Astrocyte (in vitro differentiated cells and primary cell): ENCODE measurements around the gene RIPOR3. TPM values are rescaled to one million over a fixed set of nuclear protein-coding genes. Genes with fewer than 3 reads are reported as not detected.
"Not testable (repeated sequence)": the region's sequence is repeated elsewhere in the genome, so short reads cannot be mapped to it uniquely, and the experiment has no call there.

Source experiments
- DNase-seq: peaks from one replicate; pipeline ENCODE4 v3.0.0-alpha.2; 2010; ENCODE audit warnings: low read depth
- FAIRE-seq: peaks from 2 replicates; lab custom pipeline; 2011; peaks lifted over from hg19 to GRCh38; lab: Jason Lieb, UNC
- H2AFZ ChIP-seq: 2 replicates; pipeline ENCODE4 v1.6.0; 2012; ENCODE audit warnings: low read depth, low read length, inconsistent platforms
- H3K27ac ChIP-seq: 2 replicates; pipeline ENCODE4 v1.5.1; 2011; ENCODE audit warnings: low read depth, low read length, inconsistent platforms
- H3K27me3 ChIP-seq: 2 replicates; pipeline ENCODE4 v1.6.0; 2011; ENCODE audit warnings: low read length, inconsistent platforms; ENCODE audit not compliant: insufficient read depth
- H3K36me3 ChIP-seq: 2 replicates; pipeline ENCODE4 v1.5.1; 2011; ENCODE audit warnings: low read length, inconsistent platforms; ENCODE audit not compliant: insufficient read depth
- H3K4me1 ChIP-seq: 2 replicates; pipeline ENCODE4 v1.5.1; 2011; ENCODE audit warnings: low read length, inconsistent platforms; ENCODE audit not compliant: insufficient read depth
- H3K4me2 ChIP-seq: 2 replicates; pipeline ENCODE4 v1.6.0; 2012; ENCODE audit warnings: low read length, inconsistent platforms
- H3K4me3 ChIP-seq: 2 replicates; pipeline ENCODE4 v1.5.1; 2011; ENCODE audit warnings: low read depth, mild to moderate bottlenecking, low read length, inconsistent platforms; ENCODE audit not compliant: insufficient read depth
- H3K79me2 ChIP-seq: 2 replicates; pipeline ENCODE4 v1.6.0; 2012; ENCODE audit warnings: mild to moderate bottlenecking, low read length, inconsistent platforms; ENCODE audit not compliant: insufficient read depth
- H3K9ac ChIP-seq: 2 replicates; pipeline ENCODE4 v1.6.0; 2012; ENCODE audit warnings: mild to moderate bottlenecking, low read length, inconsistent platforms
- H3K9me3 ChIP-seq: 2 replicates; pipeline ENCODE4 v1.5.1; 2012; ENCODE audit warnings: low read depth, mild to moderate bottlenecking, low read length, inconsistent platforms; ENCODE audit not compliant: insufficient read depth
- H4K20me1 ChIP-seq: 2 replicates; pipeline ENCODE4 v1.6.0; 2012; ENCODE audit warnings: low read length, inconsistent platforms; ENCODE audit not compliant: insufficient read depth
- H3K27ac Mint-ChIP-seq: one replicate; pipeline ENCODE4 v1.8.0; 2021; ENCODE audit warnings: mild to moderate bottlenecking, mixed read lengths; ENCODE audit not compliant: unreplicated experiment
- H3K27me3 Mint-ChIP-seq: one replicate; pipeline ENCODE4 v1.8.0; 2021; ENCODE audit warnings: low read depth, mixed read lengths; ENCODE audit not compliant: unreplicated experiment
- H3K36me3 Mint-ChIP-seq: one replicate; pipeline ENCODE4 v1.8.0; 2021; ENCODE audit warnings: low read depth, mixed read lengths; ENCODE audit not compliant: unreplicated experiment
- H3K4me1 Mint-ChIP-seq: one replicate; pipeline ENCODE4 v1.8.0; 2021; ENCODE audit warnings: low read depth, mixed read lengths; ENCODE audit not compliant: unreplicated experiment
- H3K4me3 Mint-ChIP-seq: one replicate; pipeline ENCODE4 v1.8.0; 2021; ENCODE audit warnings: mild to moderate bottlenecking, moderate library complexity, mixed read lengths; ENCODE audit not compliant: unreplicated experiment
- H3K9me3 Mint-ChIP-seq: one replicate; pipeline ENCODE4 v1.8.0; 2021; ENCODE audit warnings: mild to moderate bottlenecking, mixed read lengths; ENCODE audit not compliant: unreplicated experiment
- CTCF ChIP-seq: IDR thresholded peaks from 2 replicates; pipeline ENCODE4 v1.5.1; 2011; ENCODE audit warnings: low read depth, mild to moderate bottlenecking, inconsistent platforms, low read length, moderate library complexity; ENCODE audit not compliant: insufficient read depth
- EZH2 ChIP-seq: IDR thresholded peaks from 2 replicates; pipeline ENCODE4 v1.6.1; 2012; ENCODE audit warnings: mild to moderate bottlenecking, low read length, inconsistent platforms; ENCODE audit not compliant: insufficient read depth
- total RNA-seq: library from RNA; stranded (reverse); gene quantifications from 2 replicates; pipeline ENCODE4 v1.2.1, GENCODE V29; 2021

RIPOR3 gene
- total RNA-seq, 1 donor from 2014 or later, result 0.39 TPM

DNA sequence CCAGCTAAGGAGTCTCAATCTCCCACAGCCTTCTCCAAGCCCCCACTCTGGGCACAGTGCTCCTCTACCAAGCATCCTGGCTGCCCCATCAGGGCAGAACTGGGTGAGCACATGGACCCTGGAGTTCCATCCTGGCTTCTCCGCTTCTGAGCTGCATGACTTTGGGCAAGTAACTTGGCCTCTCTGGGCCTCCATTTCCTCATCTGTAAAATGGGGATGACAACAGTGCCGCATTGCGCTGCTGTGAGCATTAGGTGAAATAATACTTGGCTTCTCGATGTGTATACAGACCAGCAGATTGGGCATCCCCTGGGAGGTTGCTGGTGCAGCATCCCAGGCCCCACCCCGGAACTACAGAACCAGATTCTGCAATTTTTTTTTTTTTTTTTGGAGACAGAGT, 8.3 kb upstream of the RIPOR3 start:
- Histone ChIP-seq H3K4me3 (no peak overlapping the region), H3K9ac (no peak overlapping the region), H4K20me1 (no peaks in the 10 kb centered on the region), H3K36me3 (no peaks in the 10 kb centered on the region), H3K4me2 (no peak overlapping the region), H3K4me1 (peaks cover 13% of the 10 kb centered on the region), H3K27ac (no peak overlapping the region), H3K79me2 (no peaks in the 10 kb centered on the region), H3K9me3 (no peaks in the 10 kb centered on the region), H3K27me3 (no peaks in the 10 kb centered on the region), H2AFZ (no peak overlapping the region)
- FAIRE-seq (no peak), DNase-seq (no peak)
- Mint-ChIP-seq H3K27ac (no peak overlapping the region), H3K4me1 (peaks cover 9% of the 10 kb centered on the region), H3K4me3 (no peak overlapping the region), H3K36me3 (no peaks in the 10 kb centered on the region), H3K27me3 (peaks cover 16% of the 10 kb centered on the region), H3K9me3 (no peaks in the 10 kb centered on the region)
- TF ChIP-seq EZH2 (no peak), CTCF (no peak)

GRCh38 chr20:50698255-50698654, 6.9 kb upstream of the RIPOR3 start:
- H2AFZ ChIP-seq, H3K27ac Mint-ChIP-seq, H3K4me3 ChIP-seq, H3K4me3 Mint-ChIP-seq, H3K9me3 ChIP-seq, H3K9ac ChIP-seq, H3K4me1 Mint-ChIP-seq, DNase-seq, H3K36me3 Mint-ChIP-seq, H3K27me3 ChIP-seq, H3K36me3 ChIP-seq, H4K20me1 ChIP-seq, H3K9me3 Mint-ChIP-seq, H3K27ac ChIP-seq, H3K4me2 ChIP-seq, H3K79me2 ChIP-seq, FAIRE-seq: not testable (repeated sequence)
- peaks cover 13% of the 10 kb centered on the region for H3K4me1 ChIP-seq
- peaks cover 16% of the 10 kb centered on the region for H3K27me3 Mint-ChIP-seq

DNA sequence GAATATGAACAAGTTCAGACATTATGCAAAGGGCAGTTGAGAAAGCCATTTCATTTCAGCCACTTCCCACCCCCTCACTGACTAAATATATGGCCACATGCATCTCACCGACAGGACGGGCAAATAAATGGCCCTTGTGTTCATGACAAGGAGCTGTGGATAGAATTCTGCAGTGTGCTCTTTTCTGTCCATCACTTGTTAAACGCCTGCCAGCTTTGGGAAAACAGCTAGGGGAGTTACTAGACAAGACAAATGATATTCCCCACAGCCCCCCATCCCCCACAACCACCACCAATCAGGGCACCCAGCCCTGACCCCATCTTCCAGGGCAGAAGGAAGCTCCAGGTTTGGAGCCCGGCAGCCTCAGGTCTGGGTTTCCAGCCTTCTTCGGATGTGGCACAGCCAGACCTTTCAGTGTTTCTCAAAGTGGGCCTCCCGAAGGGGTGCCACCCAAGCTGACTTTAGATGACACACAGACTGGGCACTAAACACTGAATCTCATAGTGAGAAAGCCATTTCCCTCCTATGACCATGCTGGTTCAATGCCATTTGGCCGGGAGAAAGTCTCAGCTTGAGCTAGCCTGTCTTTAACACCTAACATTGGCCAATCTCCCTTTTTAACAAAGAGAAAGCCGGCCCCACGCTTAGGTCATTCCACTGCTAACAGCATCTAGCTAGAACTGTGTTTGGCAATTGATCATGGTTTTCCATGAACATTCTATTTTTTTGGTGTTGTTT, 4.0 kb upstream of the RIPOR3 start:
- TF ChIP-seq EZH2 (no peak), CTCF (no peak)
- peak overlapping the region; percentile 62 for H2AFZ ChIP-seq
- H3K4me2 ChIP-seq, result peak overlapping the region; percentile 64
- Mint-ChIP-seq H3K9me3 (no peaks in the 10 kb centered on the region), H3K36me3 (no peaks in the 10 kb centered on the region), H3K4me3 (no peak overlapping the region), H3K27ac (no peak overlapping the region), H3K4me1 (peaks cover 22% of the 10 kb centered on the region), H3K27me3 (peaks cover 24% of the 10 kb centered on the region)
- no peaks in the 10 kb centered on the region for H3K36me3 ChIP-seq
- H3K79me2 ChIP-seq, result no peaks in the 10 kb centered on the region
- H3K9me3 ChIP-seq, result no peaks in the 10 kb centered on the region
- H3K27ac ChIP-seq, result no peak overlapping the region
- peaks cover 2% of the 10 kb centered on the region for H3K27me3 ChIP-seq
- no peak for DNase-seq
- peaks cover 24% of the 10 kb centered on the region for H3K4me1 ChIP-seq
- FAIRE-seq, result no peak
- H3K9ac ChIP-seq, result no peak overlapping the region
- no peak overlapping the region for H3K4me3 ChIP-seq
- no peaks in the 10 kb centered on the region for H4K20me1 ChIP-seq
